Endothelial cell of umbilical vein (primary cell): ENCODE data around the gene IL6ST. TPM values are rescaled to one million over a fixed set of nuclear protein-coding genes. Genes with fewer than 3 reads are reported as not detected.

Experiments
- BruUV-seq: library from RNA; stranded (reverse); fragments of 400-500 nt; replicated peaks from 2 replicates; lab custom pipeline; 2021; lab: Mats Ljungman, UMichigan
- CTCF ChIA-PET: fragments of 300-600, 350-600 bp; sonication (Branson Sonifier 250); formaldehyde crosslinking; loops from one replicate; lab custom pipeline; 2021; ENCODE audit warnings: antibody characterized with exemption, inconsistent platforms; lab: Charles Lee
- POLR2A ChIA-PET: fragments of 300-600, 350-600 bp; sonication (Branson Sonifier 250); formaldehyde crosslinking; loops from one replicate; lab custom pipeline; 2021; ENCODE audit warnings: antibody characterized with exemption, inconsistent platforms; lab: Charles Lee
- DNase-seq: peaks from one replicate; pipeline ENCODE4 v3.0.0-alpha.2; 2011; ENCODE audit warnings: low read depth, low spot score
- FAIRE-seq: peaks from 2 replicates; lab custom pipeline; 2011; peaks lifted over from hg19 to GRCh38; lab: Jason Lieb, UNC
- H2AFZ ChIP-seq: 2 replicates; pipeline ENCODE4 v1.6.0; 2012; ENCODE audit warnings: low read depth, low read length, control low read depth, inconsistent platforms
- H3K27ac ChIP-seq: 2 replicates; pipeline ENCODE4 v1.5.1; 2011; ENCODE audit warnings: low read depth, mild to moderate bottlenecking, control low read depth, low read length, moderate library complexity; ENCODE audit not compliant: insufficient read depth
- H3K27me3 ChIP-seq, 2 experiments: 2 replicates each; pipeline versions ENCODE4 v1.6.0 to v1.6.1; 2011; ENCODE audit warnings: low read length in 2 of 2, mixed read lengths in 1 of 2; ENCODE audit not compliant: control insufficient read depth in 2 of 2, insufficient read depth in 2 of 2
- H3K36me3 ChIP-seq, 2 experiments: 2 replicates in 1 of 2; 3 replicates in 1 of 2; pipeline ENCODE4 v1.5.1; 2011; ENCODE audit warnings: low read length in 2 of 2, mild to moderate bottlenecking in 1 of 2, moderate library complexity in 1 of 2; ENCODE audit not compliant: control insufficient read depth in 2 of 2, insufficient read depth in 2 of 2; ENCODE audit errors: extremely low read depth in 1 of 2
- H3K4me1 ChIP-seq: 3 replicates; pipeline ENCODE4 v1.5.1; 2011; ENCODE audit warnings: mild to moderate bottlenecking, low read length; ENCODE audit not compliant: control insufficient read depth, insufficient read depth; ENCODE audit errors: extremely low read depth
- H3K4me2 ChIP-seq: 2 replicates; pipeline ENCODE4 v1.6.1; 2011; ENCODE audit warnings: low read length, control low read depth, mixed read lengths; ENCODE audit not compliant: insufficient read depth
- H3K4me3 ChIP-seq, 3 experiments: fragments of 200-600 bp in 1 of 3; sonication (generic), shearing (Covaris generic) in 1 of 3; replicated peaks in 1 of 3; 2 replicates each; pipeline ENCODE4 v1.5.1; 2011 to 2016; ENCODE audit warnings: control low read depth in 3 of 3, low read length in 3 of 3, mild to moderate bottlenecking in 2 of 3, inconsistent platforms in 1 of 3, low read depth in 1 of 3, moderate library complexity in 1 of 3; ENCODE audit not compliant: insufficient read depth in 1 of 3
- H3K79me2 ChIP-seq: 2 replicates; pipeline ENCODE4 v1.6.0; 2012; ENCODE audit warnings: low read length, inconsistent platforms; ENCODE audit not compliant: control insufficient read depth, insufficient read depth
- H3K9ac ChIP-seq: replicated peaks from 2 replicates; pipeline ENCODE3; 2011; ENCODE audit warnings: low read length, control low read depth; ENCODE audit not compliant: insufficient read depth; ENCODE audit errors: extremely low read depth
- H3K9me1 ChIP-seq: replicated peaks from 3 replicates; pipeline ENCODE4 v1.6.0; 2011; ENCODE audit warnings: mild to moderate bottlenecking, low read length; ENCODE audit not compliant: control insufficient read depth, insufficient read depth; ENCODE audit errors: extremely low read depth
- H3K9me3 ChIP-seq: replicated peaks from 2 replicates; pipeline ENCODE4 v1.5.1; 2012; ENCODE audit warnings: low read length, inconsistent platforms; ENCODE audit not compliant: control insufficient read depth, insufficient read depth
- H4K20me1 ChIP-seq: replicated peaks from 2 replicates; pipeline ENCODE3; 2011; ENCODE audit warnings: mild to moderate bottlenecking, low read length; ENCODE audit not compliant: control insufficient read depth, insufficient read depth; ENCODE audit errors: extremely low read depth
- MYC ChIP-seq: IDR thresholded peaks from one replicate; pipeline ENCODE4 v1.6.1; 2011; ENCODE audit warnings: mild to moderate bottlenecking, low read depth, low read length
- dilution Hi-C: fragments of 300-500 bp; cut with MboI; formaldehyde crosslinking; loops from one replicate; pipeline ENCODE4 v1.15.0; 2019; ENCODE audit warnings: low sequenced_read_pairs; ENCODE audit not compliant: extremely low pct_ligation_motif_present
- intact Hi-C: fragments of 100-400 bp; cut with micrococcal nuclease; formaldehyde crosslinking; loops from one replicate; pipeline ENCODE4 v1.10.0; 2022
- polyA plus RNA-seq, 4 experiments: library from polyadenylated mRNA; depleted of rRNA in 3 of 4; stranded (reverse) in 3 of 4; unstranded in 1 of 4; fragments of >200 nt; gene quantifications; 2 replicates each; pipeline versions ENCODE4 v1.2.1 to v1.2.3, GENCODE V29; 2011 to 2012; ENCODE audit warnings: missing spikeins in 1 of 4
- total RNA-seq: library from RNA; stranded (reverse); gene quantifications from 2 replicates; pipeline ENCODE4 v1.2.3, GENCODE V29; 2021
- TF ChIP-seq, protein P1 (sequence below): IDR thresholded peaks from 2 replicates; pipeline ENCODE4 v1.6.1; 2011; ENCODE audit not compliant: insufficient read depth, insufficient read length
- TF ChIP-seq, protein P2 (sequence below), 2 donors: IDR thresholded peaks; 1 replicate in 1 of 2; 2 replicates in 1 of 2; pipeline ENCODE4 v1.5.1; 2011; ENCODE audit warnings: low read length in 2 of 2, mild to moderate bottlenecking in 2 of 2, moderate library complexity in 2 of 2, control low read depth in 1 of 2, inconsistent platforms in 1 of 2, low read depth in 1 of 2; ENCODE audit not compliant: insufficient read depth in 1 of 2; ENCODE audit errors: extremely low read depth in 1 of 2

IL6ST gene
- total and polyA plus RNA-seq, 2 donors (not counting 3 experiments of a cell fraction or from before 2014, with no cell fraction given): 135 to 345 TPM

DNA sequence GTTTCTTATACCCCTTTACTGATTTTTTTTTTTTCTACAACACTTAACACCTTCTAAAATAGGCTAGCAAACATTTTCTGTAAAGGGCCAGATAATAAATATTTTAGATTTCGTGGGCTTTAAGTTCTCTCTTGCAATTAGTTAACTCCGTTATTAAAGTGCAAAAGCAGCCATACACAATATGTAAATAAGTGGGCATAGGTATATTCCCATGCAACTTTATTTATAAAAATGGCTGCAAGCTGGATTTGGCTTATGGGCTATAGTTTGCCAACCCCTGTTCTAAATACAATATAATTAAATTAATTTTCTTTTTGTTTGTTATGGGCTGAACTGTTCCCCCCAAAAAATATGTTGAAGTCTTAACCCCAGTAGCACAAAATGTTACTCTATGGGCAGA lies 10.8 kb downstream of the IL6ST start:
- TF ChIP-seq, protein P1, sequence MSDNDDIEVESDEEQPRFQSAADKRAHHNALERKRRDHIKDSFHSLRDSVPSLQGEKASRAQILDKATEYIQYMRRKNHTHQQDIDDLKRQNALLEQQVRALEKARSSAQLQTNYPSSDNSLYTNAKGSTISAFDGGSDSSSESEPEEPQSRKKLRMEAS: no peak
- no peak for TF ChIP-seq MYC
- peaks cover 99% of the 10 kb centered on the region for H3K79me2 ChIP-seq
- FAIRE-seq (no peak), DNase-seq (no peak)
- dilution Hi-C loops (no loop called here), intact Hi-C loops (loop anchor here (1.0 kb wide), 1 partner anchor 217 kb away; no protein-coding TSS in a partner anchor)
- H3K9ac ChIP-seq: no peak overlapping the region
- H3K36me3 ChIP-seq: peaks cover 3 to 13% of the 10 kb centered on the region in 2 experiments
- H3K4me3 ChIP-seq: no peak overlapping the region
- H3K4me1 ChIP-seq: peaks cover 3% of the 10 kb centered on the region
- H3K9me1 ChIP-seq: peaks cover 2% of the 10 kb centered on the region
- BruUV-seq: no TSS peak
- H2AFZ ChIP-seq: no peak overlapping the region
- peaks cover 15% of the 10 kb centered on the region for H4K20me1 ChIP-seq
- ChIA-PET POLR2A (interaction anchor here (0.7 kb wide), 1 partner anchor 81 kb away, joined by 6 read pairs; no protein-coding TSS in a partner anchor), CTCF (no interaction called here)
- no peak overlapping the region for H3K27ac ChIP-seq
- peak overlapping the region; percentile 12 for H3K4me2 ChIP-seq
- no peaks in the 10 kb centered on the region for H3K9me3 ChIP-seq
- no peaks in the 10 kb centered on the region for H3K27me3 ChIP-seq

DNA sequence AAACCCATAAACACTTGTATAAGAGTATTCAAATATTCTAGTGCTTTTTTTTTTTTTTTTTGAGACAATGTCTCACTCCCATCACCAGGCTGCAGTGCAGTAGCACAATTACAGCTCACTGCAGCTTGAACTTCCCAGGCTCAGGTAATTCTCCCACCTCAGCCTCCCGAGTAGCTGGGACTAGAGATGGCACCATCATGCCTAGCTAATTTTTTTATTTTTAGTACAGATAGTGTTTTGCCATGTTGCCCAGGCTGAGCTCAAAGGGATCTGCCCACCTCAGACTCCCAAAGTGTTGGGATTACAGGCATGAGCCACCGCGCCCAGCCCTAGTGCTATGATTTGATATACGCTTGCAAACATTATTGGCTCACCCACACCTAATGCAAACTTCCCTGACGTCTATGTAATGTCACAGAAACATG lies 11.8 kb downstream of the IL6ST start:
- H3K4me3 ChIP-seq: no peak overlapping the region
- CTCF ChIA-PET: interaction anchor here (0.6 to 1.5 kb wide), 8 partner anchors 18 to 856 kb away, joined by 3 to 13 read pairs (median 4); no protein-coding TSS in a partner anchor
- intact Hi-C loops: loop anchor here (1.0 kb wide), 1 partner anchor 218 kb away; no protein-coding TSS in a partner anchor
- dilution Hi-C loops: no loop called here
- no peak overlapping the region for H3K9ac ChIP-seq
- no peaks in the 10 kb centered on the region for H3K9me3 ChIP-seq
- peaks cover 10% of the 10 kb centered on the region for H4K20me1 ChIP-seq
- no peak for DNase-seq
- H3K9me1 ChIP-seq: peaks cover 2% of the 10 kb centered on the region
- TF ChIP-seq, protein P2, sequence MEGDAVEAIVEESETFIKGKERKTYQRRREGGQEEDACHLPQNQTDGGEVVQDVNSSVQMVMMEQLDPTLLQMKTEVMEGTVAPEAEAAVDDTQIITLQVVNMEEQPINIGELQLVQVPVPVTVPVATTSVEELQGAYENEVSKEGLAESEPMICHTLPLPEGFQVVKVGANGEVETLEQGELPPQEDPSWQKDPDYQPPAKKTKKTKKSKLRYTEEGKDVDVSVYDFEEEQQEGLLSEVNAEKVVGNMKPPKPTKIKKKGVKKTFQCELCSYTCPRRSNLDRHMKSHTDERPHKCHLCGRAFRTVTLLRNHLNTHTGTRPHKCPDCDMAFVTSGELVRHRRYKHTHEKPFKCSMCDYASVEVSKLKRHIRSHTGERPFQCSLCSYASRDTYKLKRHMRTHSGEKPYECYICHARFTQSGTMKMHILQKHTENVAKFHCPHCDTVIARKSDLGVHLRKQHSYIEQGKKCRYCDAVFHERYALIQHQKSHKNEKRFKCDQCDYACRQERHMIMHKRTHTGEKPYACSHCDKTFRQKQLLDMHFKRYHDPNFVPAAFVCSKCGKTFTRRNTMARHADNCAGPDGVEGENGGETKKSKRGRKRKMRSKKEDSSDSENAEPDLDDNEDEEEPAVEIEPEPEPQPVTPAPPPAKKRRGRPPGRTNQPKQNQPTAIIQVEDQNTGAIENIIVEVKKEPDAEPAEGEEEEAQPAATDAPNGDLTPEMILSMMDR (IDR thresholded peaks at IDR 0.05; ENCODE audit: extremely low read depth in 1 of 2, insufficient read depth in 1 of 2, low read depth in 1 of 2, low read length in 2 of 2): peak in 1 of 2 donors; percentile 12
- TF ChIP-seq, protein P1: no peak
- BruUV-seq: no TSS peak
- peaks cover 98% of the 10 kb centered on the region for H3K79me2 ChIP-seq
- peaks cover 3 to 13% of the 10 kb centered on the region in 2 experiments for H3K36me3 ChIP-seq
- no peak overlapping the region for H3K27ac ChIP-seq
- no peak for FAIRE-seq
- POLR2A ChIA-PET: interaction anchor here (0.6 kb wide), 1 partner anchor 103 kb away, joined by 5 read pairs; no protein-coding TSS in a partner anchor
- H3K27me3 ChIP-seq: no peaks in the 10 kb centered on the region
- peaks cover 3% of the 10 kb centered on the region for H3K4me1 ChIP-seq
- no peak overlapping the region for H3K4me2 ChIP-seq
- H2AFZ ChIP-seq: no peak overlapping the region
